Peyer's patch (tissue), 4 donors: ENCODE data around the gene PTH1R.

Source experiments
- CTCF ChIP-seq, 6 experiments: fragments of 450-650 bp in 4 of 6; fragments of 200-600 bp in 2 of 6; sonication (generic) in 1 of 6; IDR thresholded peaks; one replicate each; pipeline ENCODE4 v1.5.1; 2017 to 2019; ENCODE audit warnings: antibody characterized with exemption in 6 of 6, mild to moderate bottlenecking in 3 of 6, moderate library complexity in 1 of 6
- POLR2A ChIP-seq, 2 donors: fragments of 450-650 bp; IDR thresholded peaks; one replicate each; pipeline ENCODE4 v1.5.1; 2017; ENCODE audit warnings: antibody characterized with exemption in 2 of 2, mild to moderate bottlenecking in 2 of 2, moderate library complexity in 2 of 2

- TF ChIP-seq CTCF (IDR thresholded peaks at IDR 0.05) (no peak), POLR2A (IDR thresholded peaks at IDR 0.05) (no peak)
Observed at GRCh38 chr3:46930945-46931403, 53.5 kb downstream of the PTH1R start.
